ENCODE data around the gene NAB1.

The NAB1 gene

DNA sequence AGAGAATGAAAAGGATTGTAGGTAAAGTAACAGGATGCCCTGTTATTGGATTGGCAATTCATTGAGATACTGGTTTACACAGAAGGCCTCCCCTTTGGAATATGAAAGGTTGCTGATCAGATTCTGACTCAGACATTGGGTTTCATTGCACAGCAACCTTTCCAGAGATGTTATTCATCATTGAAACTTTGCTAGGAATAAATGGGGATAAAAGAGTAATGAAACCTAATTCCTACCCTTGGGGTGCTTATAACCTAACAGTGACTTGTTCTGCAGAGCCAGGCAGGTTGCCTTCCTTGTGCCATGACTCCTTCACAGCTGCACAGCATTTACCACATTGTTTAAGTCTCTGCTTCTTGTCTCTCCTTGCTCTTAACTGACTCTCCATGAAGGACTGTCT, 5.0 kb downstream of the NAB1 start:
- H3K36me3 ChIP-seq (ENCODE audit: insufficient read depth, low read length): no peaks in the 10 kb centered on the region
- TF ChIP-seq CTCF (IDR thresholded peaks at IDR 0.05; ENCODE audit: low read length) (no peak), EZH2 (IDR thresholded peaks at IDR 0.05; ENCODE audit: borderline replicate concordance, low read length) (no peak)
- H2AFZ ChIP-seq (ENCODE audit: low read length): no peak overlapping the region
- H3K4me2 ChIP-seq (ENCODE audit: low read length): no peak overlapping the region
- no peaks in the 10 kb centered on the region for H3F3A ChIP-seq (ENCODE audit: insufficient read depth, low read length)
- H3K27me3 ChIP-seq (ENCODE audit: insufficient read depth, low read length): no peaks in the 10 kb centered on the region
- H3K4me1 ChIP-seq (ENCODE audit: insufficient read depth, low read length, severe bottlenecking): peaks cover 16% of the 10 kb centered on the region
- H3K9me2 ChIP-seq (ENCODE audit: low read depth, low read length): no peaks in the 10 kb centered on the region
- H3K27ac ChIP-seq (ENCODE audit: low read depth, low read length, poor library complexity, severe bottlenecking): no peak overlapping the region
- no peaks in the 10 kb centered on the region for H3K9me3 ChIP-seq (ENCODE audit: low read length)
- H3K9ac ChIP-seq (ENCODE audit: low read length): no peak overlapping the region
- peaks cover 14% of the 10 kb centered on the region; the same call in 1 of the 2 replicates for H3K79me2 ChIP-seq (ENCODE audit: insufficient read depth, low read length)
- no peaks in the 10 kb centered on the region for H4K20me1 ChIP-seq (ENCODE audit: insufficient read depth, low read length)
- no peak overlapping the region for H3K4me3 ChIP-seq (ENCODE audit: low read depth, low read length, poor library complexity, severe bottlenecking)

GRCh38 chr2:190655113-190655512, 6.2 kb downstream of the NAB1 start:
- Histone ChIP-seq H3K9me2 (ENCODE audit: low read depth, low read length) (no peaks in the 10 kb centered on the region), H3F3A (ENCODE audit: insufficient read depth, low read length) (no peaks in the 10 kb centered on the region), H3K4me2 (ENCODE audit: low read length) (no peak overlapping the region), H2AFZ (ENCODE audit: low read length) (no peak overlapping the region), H4K20me1 (ENCODE audit: insufficient read depth, low read length) (no peaks in the 10 kb centered on the region), H3K79me2 (ENCODE audit: insufficient read depth, low read length) (peaks cover 10% of the 10 kb centered on the region; the same call in 1 of the 2 replicates), H3K27me3 (ENCODE audit: insufficient read depth, low read length) (no peaks in the 10 kb centered on the region), H3K9ac (ENCODE audit: low read length) (no peak overlapping the region), H3K36me3 (ENCODE audit: insufficient read depth, low read length) (no peaks in the 10 kb centered on the region), H3K27ac (ENCODE audit: low read depth, low read length, poor library complexity, severe bottlenecking) (no peak overlapping the region), H3K4me3 (ENCODE audit: low read depth, low read length, poor library complexity, severe bottlenecking) (no peak overlapping the region), H3K9me3 (ENCODE audit: low read length) (no peaks in the 10 kb centered on the region), H3K4me1 (ENCODE audit: insufficient read depth, low read length, severe bottlenecking) (peaks cover 10% of the 10 kb centered on the region)
- no peak for TF ChIP-seq CTCF (IDR thresholded peaks at IDR 0.05; ENCODE audit: low read length)
- no peak for TF ChIP-seq EZH2 (IDR thresholded peaks at IDR 0.05; ENCODE audit: borderline replicate concordance, low read length)

DNA sequence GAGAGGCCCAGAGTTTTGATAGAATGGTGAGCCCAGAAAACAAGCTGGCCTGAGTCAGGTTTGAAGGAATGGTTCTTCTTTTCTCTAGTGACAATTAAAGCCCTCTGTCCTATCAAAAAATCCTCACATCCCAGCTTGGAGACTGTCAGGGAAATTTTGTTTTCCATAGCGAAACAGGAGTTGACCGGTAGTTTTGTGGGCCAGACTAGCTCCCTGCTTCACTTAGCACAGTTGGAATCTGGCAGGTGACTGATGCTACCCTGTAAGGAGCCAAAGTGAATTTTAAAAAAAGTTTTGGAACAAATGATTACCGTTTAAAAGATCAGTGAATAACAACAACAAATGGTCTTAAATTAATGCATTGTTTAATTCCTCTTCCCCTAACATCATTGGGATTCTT, 6.7 kb downstream of the NAB1 start:
- Histone ChIP-seq H3K9me3 (ENCODE audit: low read length) (no peaks in the 10 kb centered on the region), H2AFZ (ENCODE audit: low read length) (no peak overlapping the region), H4K20me1 (ENCODE audit: insufficient read depth, low read length) (no peaks in the 10 kb centered on the region), H3K9ac (ENCODE audit: low read length) (no peak overlapping the region), H3K27ac (ENCODE audit: low read depth, low read length, poor library complexity, severe bottlenecking) (no peak overlapping the region), H3K4me1 (ENCODE audit: insufficient read depth, low read length, severe bottlenecking) (peaks cover 5% of the 10 kb centered on the region), H3K9me2 (ENCODE audit: low read depth, low read length) (no peaks in the 10 kb centered on the region), H3K36me3 (ENCODE audit: insufficient read depth, low read length) (no peaks in the 10 kb centered on the region), H3K4me2 (ENCODE audit: low read length) (no peak overlapping the region), H3K79me2 (ENCODE audit: insufficient read depth, low read length) (peaks cover 9% of the 10 kb centered on the region; the same call in 1 of the 2 replicates), H3K4me3 (ENCODE audit: low read depth, low read length, poor library complexity, severe bottlenecking) (no peak overlapping the region), H3K27me3 (ENCODE audit: insufficient read depth, low read length) (no peaks in the 10 kb centered on the region), H3F3A (ENCODE audit: insufficient read depth, low read length) (no peaks in the 10 kb centered on the region)
- TF ChIP-seq CTCF (IDR thresholded peaks at IDR 0.05; ENCODE audit: low read length) (no peak), EZH2 (IDR thresholded peaks at IDR 0.05; ENCODE audit: borderline replicate concordance, low read length) (no peak)

All from OCI-LY1 (cell line).